Embryonic facial prominence (tissue), 1 donor: Measurements from ENCODE around the gene TEX54.
"Not testable (repeated sequence)": the region's sequence is repeated elsewhere in the genome, so short reads cannot be mapped to it uniquely, and the experiment has no call there.

Experiments used
- DNase-seq: peaks from one replicate; pipeline ENCODE4 v3.0.0-alpha.2; 2016; ENCODE audit errors: extremely low spot score

TEX54 gene

DNA sequence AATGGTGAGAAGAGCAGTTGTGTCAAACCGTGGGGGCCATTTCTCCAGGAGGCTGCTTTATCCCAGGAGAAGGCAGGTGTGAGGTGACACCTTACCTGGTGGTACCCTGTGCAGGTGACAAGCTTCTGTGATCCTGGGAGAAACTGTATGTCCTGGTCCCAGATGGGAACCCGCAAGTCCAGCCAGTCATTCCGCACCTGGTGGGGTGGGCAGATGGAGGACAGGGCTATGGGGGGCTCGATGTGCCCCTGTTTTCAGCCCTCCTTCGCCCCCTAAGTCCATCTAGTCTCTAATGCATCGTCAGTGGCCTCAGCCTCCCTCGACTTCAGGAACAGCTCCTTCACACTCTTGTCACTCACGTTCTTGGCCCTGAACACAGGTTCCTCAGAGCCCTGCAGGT is 2.7 kb upstream of the TEX54 start:
- no peak for DNase-seq

DNA sequence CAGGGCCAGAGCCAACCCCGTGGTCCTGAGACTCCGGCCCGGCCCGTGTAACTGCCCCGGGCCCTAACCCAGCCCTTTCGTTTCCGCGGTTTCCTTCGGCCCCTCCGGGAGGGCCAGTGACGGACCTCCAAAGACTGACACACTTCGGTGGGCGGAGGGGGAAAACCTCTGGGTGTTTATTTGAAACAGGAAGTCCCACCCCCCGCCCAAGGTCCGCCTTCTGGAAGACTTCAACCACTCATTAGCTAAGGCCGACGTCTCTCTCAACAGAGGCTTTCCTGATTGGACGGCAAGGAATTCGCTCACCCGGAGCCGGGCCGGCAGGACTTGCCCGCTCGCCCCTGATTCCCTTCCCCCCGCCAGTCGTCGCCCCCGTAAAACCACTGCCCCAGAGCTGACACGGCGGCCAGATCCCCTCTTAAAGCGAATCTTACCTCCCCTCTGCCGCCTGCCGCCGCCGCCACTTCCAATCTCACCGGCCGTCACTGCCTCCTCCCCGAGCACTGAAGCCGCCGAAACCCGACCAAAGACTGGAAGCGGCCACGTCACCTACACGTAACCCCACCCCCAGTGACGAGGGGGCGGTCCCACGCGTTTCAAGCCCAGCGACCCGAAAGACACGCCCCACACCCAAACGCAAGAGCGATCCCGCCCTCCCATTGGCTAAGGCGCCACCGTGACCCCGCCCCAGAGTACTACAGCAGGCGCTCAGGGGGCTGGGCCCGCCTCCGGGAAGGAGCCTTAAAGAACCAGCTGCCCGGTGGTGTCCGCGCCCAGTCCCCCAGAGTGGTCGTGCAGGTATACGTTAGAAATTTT is 913 bp downstream of the TEX54 start, which contains the start of gene STX5:
STX5 (minus strand) TSS at position 532 of the 816 bp plus-strand sequence. CDS start 808 bp downstream, outside the sequence.
- DNase-seq: peak; percentile 98

DNA sequence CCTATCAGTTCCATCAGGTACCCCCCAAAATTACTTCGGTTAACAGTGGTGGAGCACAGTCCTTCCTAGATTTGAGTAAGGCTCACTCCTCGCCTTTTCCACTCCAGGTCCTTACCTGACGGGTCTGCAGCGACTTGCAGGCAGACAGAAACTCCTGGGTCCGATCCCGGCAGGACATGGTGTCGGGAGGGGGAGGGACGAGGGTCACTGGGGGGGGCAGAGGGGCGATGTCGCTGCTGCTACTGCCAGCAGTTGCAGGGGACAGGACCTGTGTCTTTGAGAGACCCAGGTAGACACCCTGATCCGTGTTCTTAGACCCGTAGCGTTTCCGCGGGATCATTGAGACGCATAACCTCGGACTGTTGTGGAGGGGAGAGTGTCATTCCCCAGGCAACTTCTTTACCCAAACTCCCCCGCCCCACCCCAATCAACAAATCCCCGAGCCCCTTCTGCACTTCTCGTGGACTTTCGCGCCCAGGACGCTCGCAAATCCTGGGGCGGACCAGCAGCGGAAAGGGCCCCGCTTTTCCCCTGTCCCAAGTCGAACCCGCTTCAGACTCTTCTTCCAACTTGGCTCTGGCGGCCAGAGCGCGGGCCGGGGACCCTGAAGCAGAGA is 1.6 kb downstream of the TEX54 start:
- DNase-seq: no peak

DNA sequence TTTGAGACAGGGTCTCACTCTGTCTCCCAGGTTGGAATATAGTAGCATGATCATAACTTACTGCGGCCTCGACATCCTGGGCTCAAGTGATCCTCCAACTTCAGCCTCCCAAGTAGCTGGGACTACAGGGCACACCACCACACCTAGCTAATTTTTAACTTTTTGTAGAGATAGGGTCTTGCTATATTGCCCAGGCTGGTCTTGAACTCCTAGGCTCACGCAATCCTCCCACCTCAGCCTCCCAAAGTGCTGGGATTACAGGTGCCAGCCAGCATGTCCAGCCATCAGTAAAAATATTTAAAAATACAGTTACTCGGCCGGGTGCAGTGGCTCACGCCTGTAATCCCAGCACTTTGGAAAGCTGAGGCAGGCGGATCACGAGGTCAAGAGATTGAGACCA is 4.5 kb downstream of the TEX54 start:
- not testable (repeated sequence) for DNase-seq

DNA sequence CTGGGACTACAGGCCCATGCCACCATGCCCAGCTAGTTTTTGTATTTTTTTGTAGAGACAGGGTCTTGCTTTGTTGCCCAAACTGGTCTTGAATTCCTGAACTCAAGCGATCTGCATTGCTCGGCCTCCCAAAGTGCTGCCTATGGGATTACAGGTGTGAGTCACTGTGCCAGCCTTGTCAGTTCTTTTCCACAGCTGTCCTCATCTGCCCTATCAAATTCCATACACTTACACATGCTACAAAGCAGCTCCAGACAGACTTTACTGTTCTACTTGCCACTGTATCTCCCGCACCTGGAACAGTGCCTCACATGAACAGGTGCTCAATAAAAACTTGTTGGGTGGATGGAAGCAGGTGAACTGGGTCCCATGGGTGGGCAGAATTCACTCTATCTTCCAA is 9.0 kb downstream of the TEX54 start:
- no peak for DNase-seq

DNA sequence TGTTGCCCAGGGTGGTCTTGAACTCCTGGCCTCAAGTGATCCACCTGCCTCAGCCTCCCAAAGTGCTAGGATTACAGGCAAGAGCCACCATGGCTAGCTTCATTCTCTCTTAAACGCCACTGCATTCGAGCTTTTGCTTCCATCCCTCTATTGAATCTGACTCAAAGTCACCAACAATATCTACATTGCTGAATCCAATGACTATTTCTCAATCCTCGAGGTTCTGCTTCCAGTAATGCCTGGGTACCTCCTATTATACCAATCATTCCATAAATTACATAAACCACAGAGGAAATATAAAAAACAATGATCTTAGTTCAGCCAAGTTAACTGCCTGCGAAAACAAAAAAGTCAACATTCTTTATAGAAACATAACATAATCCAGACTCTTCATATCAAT is 15.5 kb downstream of the TEX54 start:
- DNase-seq: no peak

DNA sequence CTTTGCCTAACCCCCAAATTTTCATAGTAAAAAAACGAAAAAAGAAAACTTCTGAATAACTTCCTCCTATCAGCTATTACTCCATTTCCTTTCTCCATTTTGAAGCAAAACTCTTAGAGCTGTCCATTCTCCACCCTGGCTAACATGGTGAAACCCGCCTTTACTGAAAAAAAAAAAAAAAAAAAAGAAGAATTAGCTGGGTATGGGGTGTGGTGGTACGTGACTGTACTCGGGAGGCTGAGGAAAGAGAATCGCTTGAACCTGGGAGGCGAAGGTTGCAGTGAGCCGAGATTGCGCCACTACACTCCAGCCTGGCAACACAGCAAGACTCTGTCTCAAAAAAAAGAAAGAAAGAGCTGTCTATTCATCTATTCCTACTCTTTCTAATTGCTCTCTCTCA is 16.1 kb downstream of the TEX54 start:
- DNase-seq: no peak

DNA sequence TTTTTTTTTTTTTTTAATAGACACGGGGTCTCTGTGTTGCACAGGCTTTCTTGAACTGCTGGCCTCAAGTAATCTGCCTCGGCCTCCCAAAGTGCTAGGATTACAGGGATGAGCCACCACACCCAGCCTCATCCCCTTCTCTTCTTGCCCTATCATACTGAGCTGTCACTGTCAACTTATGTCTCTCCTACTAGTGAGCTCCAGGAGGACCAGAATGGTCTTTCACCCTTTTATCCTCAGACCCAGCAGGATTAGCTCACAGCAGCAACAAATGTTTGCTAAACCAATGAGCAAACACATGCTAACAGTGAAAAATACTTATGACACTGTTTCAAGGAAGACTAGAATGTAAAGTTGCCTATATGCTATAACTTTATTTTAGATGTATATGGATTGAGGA is 21.0 kb downstream of the TEX54 start:
- no peak for DNase-seq

DNA sequence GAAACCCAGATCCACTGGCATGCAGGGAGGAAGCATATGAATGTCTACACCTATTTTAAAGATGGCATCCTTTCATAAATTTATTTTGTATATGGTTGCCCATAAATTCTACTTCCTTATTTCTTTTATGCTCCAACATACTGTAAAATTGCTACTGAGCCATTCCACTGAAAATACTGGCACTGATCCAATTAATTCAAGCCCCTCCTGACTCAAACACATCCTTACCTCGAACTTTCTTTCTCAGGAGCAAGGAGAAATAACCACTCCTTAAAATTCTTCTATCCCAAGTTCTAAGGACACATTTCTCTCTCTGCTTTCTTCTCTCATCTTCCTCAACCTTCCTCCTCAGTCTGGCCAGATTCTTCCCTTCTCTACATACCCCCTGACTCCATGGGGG is 21.9 kb downstream of the TEX54 start:
- DNase-seq: no peak

DNA sequence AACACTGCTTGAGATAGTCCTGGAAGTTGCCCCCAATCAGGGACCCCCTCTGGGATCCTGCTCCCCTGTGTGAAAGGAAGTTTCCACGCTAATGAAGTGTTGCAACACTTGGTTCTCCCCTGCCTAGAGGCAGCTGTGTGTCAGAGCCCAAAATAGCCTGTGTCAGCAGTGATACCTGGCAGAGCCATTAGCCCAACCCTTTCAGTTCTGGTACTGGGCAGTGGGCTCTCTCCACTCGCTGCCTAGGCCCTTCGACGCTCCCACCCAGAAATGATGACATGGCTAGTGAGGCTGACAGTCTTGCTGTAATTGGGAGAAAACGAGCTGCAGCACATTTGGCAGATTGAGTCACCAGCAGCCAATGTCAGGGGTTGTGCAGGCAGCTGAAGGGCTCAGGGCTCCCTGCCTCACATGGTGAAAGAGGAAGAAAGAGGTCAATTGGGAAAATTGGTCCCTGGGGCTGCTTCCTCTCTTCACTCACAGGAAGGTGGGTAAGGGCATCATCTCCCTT is 26.0 kb downstream of the TEX54 start:
- DNase-seq: no peak

DNA sequence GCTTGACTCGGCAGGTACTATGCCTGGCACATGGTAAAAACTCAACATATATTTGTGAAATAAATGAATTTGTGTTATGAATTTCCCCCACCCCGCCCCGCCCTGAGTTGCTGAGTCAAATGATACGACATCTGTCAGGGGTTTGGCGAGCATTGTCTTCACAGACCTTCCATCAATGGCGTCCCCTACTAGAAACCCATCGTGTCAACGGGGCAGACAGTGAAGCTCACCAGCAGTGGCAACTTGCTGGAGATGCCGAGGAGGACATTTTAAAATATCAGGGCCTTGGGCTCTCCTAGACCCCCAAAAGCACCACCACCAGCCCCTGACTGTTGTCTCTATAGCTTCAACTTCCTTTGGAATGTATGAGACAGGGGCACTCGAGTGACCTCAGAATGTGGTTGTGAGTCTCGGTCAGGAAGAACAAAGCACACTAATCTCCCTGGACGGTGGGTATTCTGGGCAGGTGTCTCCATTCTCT is 26.6 kb downstream of the TEX54 start:
- DNase-seq: no peak

DNA sequence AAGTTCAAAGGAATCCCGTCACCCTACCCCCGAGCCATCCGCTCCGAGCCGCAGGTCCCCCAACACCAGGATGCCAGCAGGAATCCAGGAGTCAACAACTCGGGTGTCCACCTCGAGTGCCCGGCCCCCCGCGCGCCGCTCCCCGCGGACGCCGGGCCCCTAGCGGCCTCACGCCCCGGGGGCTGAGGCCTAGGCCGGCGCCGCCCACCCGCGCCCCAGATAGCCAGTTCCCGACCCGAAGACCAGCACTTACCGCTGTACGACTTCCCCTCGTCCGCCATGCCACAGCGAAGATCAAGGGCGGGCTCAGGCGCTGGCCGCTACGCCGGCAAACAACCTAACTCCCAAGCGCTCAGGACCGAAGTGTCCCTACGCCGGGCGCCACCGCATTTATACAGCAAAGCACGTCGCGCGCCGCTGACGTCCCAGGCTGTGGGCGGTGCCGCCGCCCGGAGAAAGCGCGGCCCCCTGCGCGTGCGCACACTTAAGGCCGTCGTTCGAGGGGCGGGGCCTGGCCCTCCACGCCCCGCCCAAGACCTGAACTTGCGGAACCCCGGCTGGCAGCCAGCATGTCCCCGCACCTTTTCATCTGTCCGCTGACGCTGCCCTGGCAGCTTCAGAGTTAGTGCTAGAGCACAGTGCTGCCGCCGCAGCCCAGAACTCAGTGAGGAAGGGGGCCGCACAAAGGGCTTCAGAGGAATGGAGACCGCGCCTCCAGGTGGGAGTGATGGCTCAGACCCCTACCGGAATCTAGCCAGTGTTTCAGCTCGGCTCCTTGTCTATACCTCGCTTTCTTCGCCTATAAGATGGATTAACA is 27.4 kb downstream of the TEX54 start, which contains the start of gene NXF1:
NXF1 (minus strand) TSS at position 365 of the 817 bp plus-strand sequence; CDS start at position 281, 84 bp downstream.
- DNase-seq: peak; percentile 90

DNA sequence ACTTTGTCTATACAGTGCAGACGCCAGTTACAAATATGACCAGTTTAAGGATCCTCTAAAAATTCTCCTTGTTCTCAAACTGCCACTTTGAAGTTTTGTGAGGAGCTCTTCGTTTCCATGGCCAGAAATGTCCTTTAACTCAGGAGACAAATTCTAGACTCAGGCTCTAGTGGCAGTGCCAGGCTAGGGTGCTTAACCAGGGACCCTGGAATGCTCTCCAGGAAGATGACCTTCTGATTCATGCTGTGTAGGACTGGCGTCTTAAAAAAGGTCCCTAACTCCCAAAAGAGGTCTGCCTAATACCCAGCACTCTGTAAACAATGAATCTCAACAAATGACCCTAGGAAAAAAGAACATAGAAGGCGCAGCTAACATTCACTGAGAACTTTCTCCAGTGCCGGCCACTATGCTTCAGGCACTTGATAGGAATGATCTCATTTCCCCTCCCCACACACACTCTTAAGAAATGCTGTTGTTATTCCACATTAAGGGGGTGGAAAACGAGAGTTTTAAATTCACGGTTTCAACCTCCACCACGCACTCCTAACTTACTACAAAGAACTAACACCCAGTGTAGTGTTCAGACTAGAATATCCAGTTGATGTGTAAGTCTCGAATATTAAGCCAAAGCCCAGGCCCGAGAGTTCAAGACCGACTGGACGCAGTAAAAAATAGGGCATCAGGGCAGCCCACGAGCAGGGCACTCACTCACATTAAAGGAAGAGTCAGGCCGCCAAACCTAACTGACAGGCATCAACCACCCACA is 28.1 kb downstream of the TEX54 start:
- no peak for DNase-seq

DNA sequence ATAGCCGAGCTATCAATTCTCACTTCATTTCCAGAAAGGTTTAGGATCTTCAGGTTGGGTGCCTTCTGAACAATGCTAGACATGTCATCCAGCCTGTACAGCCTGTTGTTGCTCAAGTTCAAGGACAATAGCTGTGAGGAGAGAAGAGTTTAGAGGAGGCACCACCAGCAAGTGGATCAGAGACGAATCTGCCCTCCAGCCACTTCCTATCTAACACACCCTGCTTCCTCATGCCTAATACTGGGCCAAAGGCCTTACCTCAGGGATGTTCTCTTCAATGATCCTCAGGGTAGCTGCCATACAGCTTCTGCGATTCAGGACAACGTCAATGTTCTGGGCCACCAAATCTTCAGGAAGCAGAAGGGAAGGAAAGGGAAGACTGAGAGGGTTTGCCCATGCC is 31.6 kb downstream of the TEX54 start:
- no peak for DNase-seq

DNA sequence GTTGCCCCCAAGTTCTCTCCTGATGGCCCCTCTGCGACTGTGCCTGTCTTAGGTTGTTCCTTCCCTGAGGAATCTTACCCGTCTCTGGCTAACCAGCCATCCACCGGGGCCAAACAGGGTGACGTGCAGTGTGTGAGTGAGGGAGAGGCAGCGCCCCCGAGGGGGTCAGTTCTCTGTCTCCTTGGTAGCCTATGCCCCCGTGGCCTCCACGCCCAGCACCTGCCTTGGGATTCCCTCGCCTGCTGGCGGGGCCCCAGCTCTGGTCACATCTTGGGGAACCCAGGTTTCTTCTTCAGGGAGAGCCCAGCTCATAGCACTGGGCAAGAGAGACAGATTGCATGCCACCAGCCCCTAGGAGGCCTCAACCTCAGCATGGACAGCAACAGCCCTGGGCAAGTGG is 33.2 kb downstream of the TEX54 start:
- DNase-seq: no peak

DNA sequence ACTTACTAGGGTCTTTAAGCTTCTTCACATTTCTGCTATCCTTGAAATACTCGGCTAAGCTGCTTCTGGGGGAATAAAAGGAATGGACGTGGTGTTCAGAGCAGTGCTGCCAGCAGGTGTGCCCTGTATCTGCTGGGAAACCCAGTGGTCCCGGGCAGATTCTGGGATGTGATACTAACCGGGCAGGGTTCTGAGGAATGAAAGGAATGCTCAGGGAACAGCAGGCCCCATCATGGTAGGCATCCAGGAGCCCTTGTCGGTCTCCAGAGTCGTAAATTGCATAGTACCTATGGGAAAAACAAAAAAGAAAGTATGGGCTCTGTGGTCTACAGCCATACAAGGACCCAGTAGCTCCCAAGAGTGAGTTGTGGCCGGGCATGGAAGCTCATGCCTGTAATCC is 36.4 kb downstream of the TEX54 start:
- DNase-seq: no peak

DNA sequence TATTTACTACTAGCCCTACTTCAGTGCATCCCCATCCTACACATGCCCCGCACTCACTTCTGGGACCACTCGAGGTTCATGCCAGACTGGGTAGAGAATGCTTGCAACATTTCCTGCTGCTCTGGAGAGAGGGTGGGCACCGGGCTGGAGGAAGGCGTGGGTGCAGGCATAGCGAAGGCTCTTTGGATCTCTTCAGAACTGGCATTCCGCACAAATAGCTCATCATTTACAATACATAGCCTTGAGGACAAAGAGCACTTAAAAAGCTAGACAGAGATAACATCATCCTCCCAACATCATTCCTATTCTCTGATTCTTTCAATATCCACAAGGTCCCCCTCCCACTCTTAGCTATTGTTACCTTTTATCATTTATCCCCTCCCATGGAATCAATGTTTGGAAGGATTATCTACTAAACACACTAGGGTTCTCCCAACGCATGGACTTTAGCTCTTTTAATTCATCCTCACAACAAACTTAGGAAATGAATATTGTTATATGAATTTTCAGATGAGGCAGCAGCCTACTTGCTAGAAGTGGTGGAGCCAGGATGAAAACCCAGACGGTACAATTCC is 38.4 kb downstream of the TEX54 start:
- DNase-seq: no peak

DNA sequence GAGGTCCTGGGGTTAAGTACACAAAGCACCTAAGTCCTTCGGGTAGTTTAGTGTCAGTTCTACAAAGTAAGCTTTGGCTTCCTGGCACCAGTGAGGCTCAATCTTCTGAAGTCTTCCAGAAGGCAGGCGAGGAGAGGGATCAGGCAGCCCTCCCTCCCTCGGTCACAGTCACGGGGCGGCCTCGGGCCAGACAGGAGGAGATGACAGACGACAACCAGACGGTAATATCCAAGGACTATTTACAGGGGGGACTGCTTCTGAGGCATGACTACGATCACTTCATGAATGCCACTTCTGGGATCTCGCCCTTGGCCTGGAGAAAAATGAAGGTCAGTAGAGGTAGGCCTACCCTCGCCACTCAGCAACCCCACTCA is 40.5 kb downstream of the TEX54 start:
- DNase-seq: no peak

DNA sequence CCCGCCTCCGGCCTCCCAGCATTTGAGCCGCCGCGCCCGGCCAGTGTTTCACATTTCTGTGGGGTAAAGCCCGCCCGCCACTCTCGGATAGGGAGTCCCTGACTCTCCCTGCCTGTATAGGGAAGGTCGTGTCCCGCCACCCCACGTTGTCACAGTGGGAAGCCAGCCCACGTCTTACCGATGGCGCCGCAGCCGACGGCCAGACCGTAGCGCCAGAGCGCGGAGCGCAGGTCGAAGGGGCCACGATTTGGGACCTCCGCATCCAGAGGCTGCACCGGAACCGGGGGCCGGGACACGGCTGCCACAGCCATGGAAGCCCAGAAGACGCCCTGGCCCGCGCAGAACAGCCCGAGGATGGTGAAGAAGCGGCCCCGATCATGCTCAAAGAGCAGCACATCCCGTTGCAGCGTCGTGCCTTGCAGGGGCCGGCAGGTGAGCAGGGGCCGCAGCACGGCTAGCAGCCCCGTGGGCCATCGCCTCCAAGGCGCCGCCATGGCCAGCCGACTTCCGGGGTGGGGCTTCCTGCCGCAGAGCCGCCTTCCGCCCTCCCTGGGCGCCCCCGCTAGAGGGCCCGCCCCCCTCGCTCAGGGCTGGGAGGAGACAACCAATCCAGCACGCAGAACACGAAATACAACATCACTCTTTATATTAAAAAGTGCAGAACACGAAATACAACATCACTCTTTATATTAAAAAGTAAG is 41.0 kb downstream of the TEX54 start, which contains the start of gene TMEM223:
TMEM223 (minus strand) TSS at position 506 of the 701 bp plus-strand sequence; CDS start at position 494, 12 bp downstream.
- peak; percentile 73 for DNase-seq

DNA sequence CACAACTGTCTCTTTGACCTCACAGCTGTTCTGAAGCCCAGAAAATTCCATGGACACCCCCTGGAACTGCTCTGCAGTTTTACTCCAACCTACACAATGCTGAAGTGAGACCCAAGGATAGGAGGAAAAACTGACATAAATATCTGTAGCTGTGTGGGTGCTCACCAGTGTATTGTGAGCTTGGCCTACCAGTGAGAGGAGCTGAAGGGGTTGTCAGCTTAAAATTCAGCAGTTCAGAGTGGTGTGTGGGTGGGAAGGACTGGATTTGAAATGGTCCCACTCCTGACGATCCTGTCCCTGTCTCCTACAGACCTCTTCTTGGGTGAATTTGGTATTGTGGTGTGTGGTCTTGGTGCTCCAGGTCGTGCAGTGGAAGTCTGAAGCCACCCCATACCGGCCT is 43.1 kb downstream of the TEX54 start:
- DNase-seq: no peak
